Bone marrow (tissue), 2 donors: ENCODE data around the gene TH.
"Not testable (repeated sequence)": the region's sequence is repeated elsewhere in the genome, so short reads cannot be mapped to it uniquely, and the experiment has no call there.

Experiments
- DNase-seq, 2 donors: peaks; one replicate each; lab custom pipeline; 2025; lab: John Stamatoyannopoulos, UW

The TH gene

GRCh38 chr11:2129699-2130366 lies 41.8 kb downstream of the TH start:
- DNase-seq, result no peak

- DNase-seq, result no peak
Observed at GRCh38 chr11:2129308-2129698, 42.3 kb downstream of the TH start.

- no peak for DNase-seq
Observed at GRCh38 chr11:2128511-2129307, 42.9 kb downstream of the TH start.

GRCh38 chr11:2128130-2128510 lies 43.5 kb downstream of the TH start:
- DNase-seq, result no peak

GRCh38 chr11:2127482-2128129 lies 44.0 kb downstream of the TH start:
- DNase-seq, result no peak

GRCh38 chr11:2126520-2127085 lies 45.0 kb downstream of the TH start:
- no peak for DNase-seq

GRCh38 chr11:2124736-2125484 lies 46.7 kb downstream of the TH start:
- not testable (repeated sequence) for DNase-seq

- DNase-seq, result no peak
Observed at GRCh38 chr11:2123628-2123960, 48.0 kb downstream of the TH start.

- DNase-seq, result no peak
Observed at GRCh38 chr11:2122907-2123627, 48.5 kb downstream of the TH start.

GRCh38 chr11:2122222-2122906 lies 49.3 kb downstream of the TH start:
- no peak for DNase-seq

GRCh38 chr11:2121227-2122130 lies 50.1 kb downstream of the TH start:
- DNase-seq, result no peak

GRCh38 chr11:2120359-2121100 lies 51.1 kb downstream of the TH start:
- DNase-seq, result no peak

- DNase-seq, result no peak
Observed at GRCh38 chr11:2118677-2119076, 52.9 kb downstream of the TH start.

- DNase-seq, result no peak
Observed at GRCh38 chr11:2116680-2117079, 54.9 kb downstream of the TH start.

- no peak for DNase-seq
Observed at GRCh38 chr11:2115308-2115707, 56.3 kb downstream of the TH start.

GRCh38 chr11:2114430-2115241 lies 57.0 kb downstream of the TH start:
- DNase-seq, result no peak
